H9 (cell line): ENCODE data around the gene MKI67. TPM values are rescaled to one million over a fixed set of nuclear protein-coding genes. Genes with fewer than 3 reads are reported as not detected.
A peak's percentile ranks its signal among the peaks of the same experiment; 100 is the strongest.

Experiments used
- DNase-seq: peaks from one replicate; pipeline ENCODE4 v3.0.0-alpha.2; 2017
- H2AFZ ChIP-seq: one replicate; pipeline ENCODE4 v1.6.1; 2013; ENCODE audit warnings: mild to moderate bottlenecking, low read length, control low read depth, moderate library complexity
- H2AK5ac ChIP-seq: 2 replicates; pipeline ENCODE4 v1.6.1; 2013; ENCODE audit warnings: low read length, control low read depth, mixed read lengths; ENCODE audit not compliant: insufficient read length
- H2BK120ac ChIP-seq: one replicate; pipeline ENCODE4 v1.6.1; 2013; ENCODE audit warnings: low read depth, mild to moderate bottlenecking, low read length, control low read depth, inconsistent platforms; ENCODE audit not compliant: poor library complexity, severe bottlenecking
- H2BK12ac ChIP-seq: 2 replicates; pipeline ENCODE4 v1.6.1; 2013; ENCODE audit warnings: low read length, control low read depth, mixed read lengths, low read depth; ENCODE audit not compliant: insufficient read length
- H2BK15ac ChIP-seq: 2 replicates; pipeline ENCODE4 v1.6.1; 2013; ENCODE audit warnings: low read depth, low read length, control low read depth
- H2BK20ac ChIP-seq: one replicate; pipeline ENCODE4 v1.6.1; 2013; ENCODE audit warnings: low read depth, mild to moderate bottlenecking, low read length, control low read depth, inconsistent platforms; ENCODE audit not compliant: poor library complexity, severe bottlenecking
- H2BK5ac ChIP-seq: 2 replicates; pipeline ENCODE4 v1.6.1; 2013; ENCODE audit warnings: low read length, control low read depth, mixed read lengths; ENCODE audit not compliant: insufficient read length
- H3K14ac ChIP-seq: 2 replicates; pipeline ENCODE4 v1.6.1; 2013; ENCODE audit warnings: low read length, control low read depth; ENCODE audit not compliant: insufficient read depth
- H3K18ac ChIP-seq: 2 replicates; pipeline ENCODE4 v1.6.1; 2013; ENCODE audit warnings: low read depth, mild to moderate bottlenecking, mixed read lengths, low read length, control low read depth; ENCODE audit not compliant: insufficient read length
- H3K23ac ChIP-seq: 2 replicates; pipeline ENCODE4 v1.6.1; 2013; ENCODE audit warnings: low read length, control low read depth, mixed read lengths, low read depth; ENCODE audit not compliant: insufficient read length
- H3K23me2 ChIP-seq: 2 replicates; pipeline ENCODE4 v1.6.1; 2013; ENCODE audit warnings: low read depth, mild to moderate bottlenecking, mixed read lengths, low read length, control low read depth; ENCODE audit not compliant: insufficient read length, poor library complexity, severe bottlenecking
- H3K27ac ChIP-seq: 2 replicates; pipeline ENCODE4 v1.5.1; 2013; ENCODE audit warnings: low read length, control low read depth, mixed read lengths, low read depth; ENCODE audit not compliant: insufficient read length
- H3K27me3 ChIP-seq: 2 replicates; pipeline ENCODE4 v1.6.1; 2013; ENCODE audit warnings: low read length, control low read depth, inconsistent platforms; ENCODE audit not compliant: insufficient read depth
- H3K4ac ChIP-seq: 2 replicates; pipeline ENCODE4 v1.6.1; 2013; ENCODE audit warnings: low read depth, mild to moderate bottlenecking, control low read depth, inconsistent platforms, low read length, moderate library complexity
- H3K4me1 ChIP-seq: 2 replicates; pipeline ENCODE4 v1.6.1; 2013; ENCODE audit warnings: low read length, control low read depth, inconsistent platforms; ENCODE audit not compliant: insufficient read depth
- H3K4me2 ChIP-seq: 2 replicates; pipeline ENCODE4 v1.6.1; 2013; ENCODE audit warnings: low read length, control low read depth, mixed read lengths; ENCODE audit not compliant: insufficient read length, insufficient read depth
- H3K56ac ChIP-seq: 2 replicates; pipeline ENCODE4 v1.6.1; 2013; ENCODE audit warnings: low read depth, mild to moderate bottlenecking, mixed read lengths, low read length, control low read depth; ENCODE audit not compliant: insufficient read length
- H3K79me1 ChIP-seq: 2 replicates; pipeline ENCODE4 v1.6.1; 2013; ENCODE audit warnings: low read depth, mild to moderate bottlenecking, moderate library complexity, low read length, control low read depth, inconsistent platforms; ENCODE audit not compliant: insufficient read depth, poor library complexity, severe bottlenecking
- H3K79me2 ChIP-seq: 2 replicates; pipeline ENCODE4 v1.6.1; 2013; ENCODE audit warnings: low read length, control low read depth, inconsistent platforms; ENCODE audit not compliant: insufficient read depth
- H3K9ac ChIP-seq: 2 replicates; pipeline ENCODE4 v1.6.1; 2013; ENCODE audit warnings: low read length, control low read depth, mixed read lengths; ENCODE audit not compliant: insufficient read length; ENCODE audit errors: extremely low read depth
- H3K9me3 ChIP-seq: one replicate; pipeline ENCODE4 v1.6.1; 2013; ENCODE audit warnings: low read depth, low read length, inconsistent platforms; ENCODE audit not compliant: control insufficient read depth
- H3T11ph ChIP-seq: one replicate; pipeline ENCODE4 v1.6.1; 2013; ENCODE audit warnings: mild to moderate bottlenecking, low read length, control low read depth, inconsistent platforms
- H4K20me1 ChIP-seq: one replicate; pipeline ENCODE4 v1.6.1; 2013; ENCODE audit not compliant: control insufficient read depth, insufficient read length, insufficient read depth
- H4K5ac ChIP-seq: 2 replicates; pipeline ENCODE4 v1.6.1; 2013; ENCODE audit warnings: low read depth, mild to moderate bottlenecking, mixed read lengths, low read length, control low read depth; ENCODE audit not compliant: insufficient read length
- H4K8ac ChIP-seq: replicated peaks from 2 replicates; pipeline ENCODE4 v1.6.1; 2013; ENCODE audit warnings: low read length, control low read depth, mixed read lengths, low read depth; ENCODE audit not compliant: insufficient read length
- H4K91ac ChIP-seq: 2 replicates; pipeline ENCODE4 v1.6.1; 2013; ENCODE audit warnings: low read depth, mild to moderate bottlenecking, moderate library complexity, mixed read lengths, low read length, control low read depth; ENCODE audit not compliant: insufficient read length
- H3K27ac Mint-ChIP-seq, 3 experiments: 2 replicates in 2 of 3; 3 replicates in 1 of 3; pipeline ENCODE4 v1.8.0; 2020 to 2021; ENCODE audit warnings: mixed read lengths in 3 of 3, mild to moderate bottlenecking in 1 of 3, moderate library complexity in 1 of 3
- H3K27me3 Mint-ChIP-seq: 2 replicates; pipeline ENCODE4 v1.8.0; 2021; ENCODE audit warnings: low read depth, mild to moderate bottlenecking, moderate library complexity, mixed read lengths
- H3K36me3 Mint-ChIP-seq, 3 experiments: 2 replicates in 2 of 3; 3 replicates in 1 of 3; pipeline ENCODE4 v1.8.0; 2020 to 2021; ENCODE audit warnings: low read depth in 3 of 3, mixed read lengths in 3 of 3; ENCODE audit not compliant: insufficient read depth in 1 of 3
- H3K4me1 Mint-ChIP-seq, 2 experiments: 2 replicates each; pipeline ENCODE4 v1.8.0; 2020; ENCODE audit warnings: mixed read lengths in 2 of 2
- H3K4me3 Mint-ChIP-seq, 2 experiments: 2 replicates in 1 of 2; 3 replicates in 1 of 2; pipeline ENCODE4 v1.8.0; 2020 to 2021; ENCODE audit warnings: mild to moderate bottlenecking in 2 of 2, mixed read lengths in 2 of 2, moderate library complexity in 1 of 2
- H3K9me3 Mint-ChIP-seq, 2 experiments: 2 replicates in 1 of 2; 3 replicates in 1 of 2; pipeline ENCODE4 v1.8.0; 2020; ENCODE audit warnings: mild to moderate bottlenecking in 2 of 2, mixed read lengths in 2 of 2, moderate library complexity in 1 of 2
- WGBS: extraction: QIAGEN DNeasy Blood & Tissue Kit; methylation state at CpG from one replicate; pipeline ENCODE4 v1.1.7; 2013; ENCODE audit warnings: missing lambda C conversion rate, low lambda C conversion rate, mixed read lengths; ENCODE audit not compliant: insufficient read length; ENCODE audit errors: extremely low coverage; 5-methylcytosine and 5-hydroxymethylcytosine counted together
- total RNA-seq: library from RNA; stranded (reverse); gene quantifications from 2 replicates; pipeline ENCODE4 v1.2.1, GENCODE V29; 2021
- TF ChIP-seq, protein P1 (sequence below): fragments of 200-600 bp; sonication (generic); conservative IDR thresholded peaks from 3 replicates; pipeline ENCODE4 v1.8.0; 2021; ENCODE audit warnings: antibody characterized with exemption, mild to moderate bottlenecking

MKI67 gene
- total RNA-seq, 1 experiment from 2014 or later = 108 TPM

DNA sequence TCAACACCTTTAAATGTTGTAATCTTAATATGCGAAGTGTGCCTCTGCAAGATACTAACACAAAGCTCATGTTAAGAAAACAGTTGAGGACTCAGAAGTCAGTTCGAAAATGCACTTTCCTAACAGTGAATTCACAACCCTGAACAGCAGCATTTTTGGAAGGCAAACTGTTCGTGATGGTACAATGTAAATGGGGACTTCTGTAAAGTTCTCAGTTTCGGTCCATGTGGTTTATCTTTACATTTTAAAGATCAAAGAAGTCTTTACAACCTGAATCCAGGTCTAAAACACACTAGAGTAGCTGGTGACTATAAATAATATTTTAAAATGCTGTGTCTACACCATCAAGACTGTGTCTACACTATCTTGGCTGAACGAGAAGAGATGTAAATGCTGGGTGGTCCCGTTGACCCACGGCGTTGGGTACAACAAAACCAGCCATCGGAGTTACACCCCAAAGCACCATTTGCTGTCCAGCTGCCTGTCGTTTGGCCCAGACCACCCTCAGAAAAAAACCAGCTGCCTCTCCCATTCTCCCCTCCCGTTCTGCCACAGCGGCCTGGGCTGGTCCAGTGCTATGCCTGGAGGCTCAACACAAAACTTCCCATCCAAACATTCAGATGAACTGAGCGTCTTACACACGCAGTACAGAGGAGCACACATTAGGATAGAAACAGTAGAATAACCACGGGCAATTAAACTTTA, 42.9 kb downstream of the MKI67 start:
- no peak overlapping the region for H4K5ac ChIP-seq
- H4K91ac ChIP-seq = no peak overlapping the region
- peaks cover 2% of the 10 kb centered on the region for H3K27me3 Mint-ChIP-seq
- no peaks in the 10 kb centered on the region for H3K36me3 Mint-ChIP-seq
- no peaks in the 10 kb centered on the region for H3K9me3 Mint-ChIP-seq
- no CpG with 5 or more reads among the region's 15 CpGs for WGBS
- no peak overlapping the region for H4K8ac ChIP-seq
- H3K4me1 Mint-ChIP-seq = peaks cover 48 to 50% of the 10 kb centered on the region in 2 experiments
- no peak overlapping the region for H2BK5ac ChIP-seq
- 0 out of 7 replicates have a peak overlapping the region, but pooled peaks of 1 of the 3 experiments have one; percentile 11 for H3K27ac Mint-ChIP-seq
- H2AK5ac ChIP-seq = no peak overlapping the region
- H3K9ac ChIP-seq = no peak overlapping the region
- H3K79me1 ChIP-seq = no peaks in the 10 kb centered on the region
- no peak overlapping the region for H3K27ac ChIP-seq
- H2AFZ ChIP-seq = no peak overlapping the region
- no peak overlapping the region for H2BK20ac ChIP-seq
- no peaks in the 10 kb centered on the region for H3K27me3 ChIP-seq
- no peaks in the 10 kb centered on the region for H3K79me2 ChIP-seq
- no peak overlapping the region for H2BK120ac ChIP-seq
- no peak overlapping the region for H3K4me2 ChIP-seq
- no peak overlapping the region for H3T11ph ChIP-seq
- H3K18ac ChIP-seq = no peak overlapping the region
- H3K14ac ChIP-seq = no peak overlapping the region
- no peak overlapping the region for H3K4me3 Mint-ChIP-seq
- H3K23me2 ChIP-seq = no peaks in the 10 kb centered on the region
- peak; percentile 23 for DNase-seq
- H3K23ac ChIP-seq = no peak overlapping the region
- TF ChIP-seq, protein P1, sequence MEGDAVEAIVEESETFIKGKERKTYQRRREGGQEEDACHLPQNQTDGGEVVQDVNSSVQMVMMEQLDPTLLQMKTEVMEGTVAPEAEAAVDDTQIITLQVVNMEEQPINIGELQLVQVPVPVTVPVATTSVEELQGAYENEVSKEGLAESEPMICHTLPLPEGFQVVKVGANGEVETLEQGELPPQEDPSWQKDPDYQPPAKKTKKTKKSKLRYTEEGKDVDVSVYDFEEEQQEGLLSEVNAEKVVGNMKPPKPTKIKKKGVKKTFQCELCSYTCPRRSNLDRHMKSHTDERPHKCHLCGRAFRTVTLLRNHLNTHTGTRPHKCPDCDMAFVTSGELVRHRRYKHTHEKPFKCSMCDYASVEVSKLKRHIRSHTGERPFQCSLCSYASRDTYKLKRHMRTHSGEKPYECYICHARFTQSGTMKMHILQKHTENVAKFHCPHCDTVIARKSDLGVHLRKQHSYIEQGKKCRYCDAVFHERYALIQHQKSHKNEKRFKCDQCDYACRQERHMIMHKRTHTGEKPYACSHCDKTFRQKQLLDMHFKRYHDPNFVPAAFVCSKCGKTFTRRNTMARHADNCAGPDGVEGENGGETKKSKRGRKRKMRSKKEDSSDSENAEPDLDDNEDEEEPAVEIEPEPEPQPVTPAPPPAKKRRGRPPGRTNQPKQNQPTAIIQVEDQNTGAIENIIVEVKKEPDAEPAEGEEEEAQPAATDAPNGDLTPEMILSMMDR = no peak
- H3K9me3 ChIP-seq = no peaks in the 10 kb centered on the region
- H3K4ac ChIP-seq = no peak overlapping the region
- no peak overlapping the region for H2BK15ac ChIP-seq
- peaks cover 15% of the 10 kb centered on the region for H3K4me1 ChIP-seq
- H2BK12ac ChIP-seq = no peak overlapping the region
- H4K20me1 ChIP-seq = no peaks in the 10 kb centered on the region
- no peak overlapping the region for H3K56ac ChIP-seq
